GM19035 (cell line): ENCODE measurements around the gene CSRNP3.

Experiments
- ATAC-seq: cut with Tn5 transposase; IDR thresholded peaks from one replicate; pipeline ENCODE4 v1.9.1; 2021; ENCODE audit not compliant: unreplicated experiment

The CSRNP3 gene

DNA sequence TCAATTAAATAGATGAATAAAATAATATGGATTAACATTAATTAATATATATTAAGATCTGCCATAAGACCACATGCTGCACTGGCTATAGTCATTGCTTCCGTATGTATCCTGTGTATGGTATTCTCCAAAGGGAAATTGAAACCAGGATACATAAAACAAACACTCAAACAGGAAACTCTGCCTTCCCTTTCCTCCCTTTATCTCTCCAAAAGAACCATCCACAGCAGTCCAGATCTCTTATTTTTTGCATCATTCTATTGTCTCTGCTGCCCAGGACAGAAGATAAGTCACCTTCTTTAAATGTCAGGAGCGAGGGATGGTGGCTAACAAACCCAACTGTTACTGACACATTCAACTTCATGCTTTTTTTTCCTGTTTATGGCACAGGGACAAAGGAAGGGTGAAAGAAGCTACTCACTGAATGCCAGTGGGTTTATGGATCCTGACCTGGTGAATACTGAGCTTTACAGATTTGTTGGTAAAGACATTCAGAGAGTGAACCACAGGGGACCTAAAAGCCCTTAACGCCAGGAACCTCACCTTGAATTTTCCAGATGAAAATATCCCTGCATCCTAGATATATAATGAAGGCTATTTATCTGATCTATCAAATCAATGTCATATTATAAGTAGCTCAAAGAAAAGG is 67.5 kb downstream of the CSRNP3 start:
- no peak for ATAC-seq

GRCh38 chr2:165539985-165540384 is 70.5 kb downstream of the CSRNP3 start:
- no peak for ATAC-seq

- ATAC-seq = peak; percentile 79
Measured at GRCh38 chr2:165544897-165545296, 75.4 kb downstream of the CSRNP3 start.

DNA sequence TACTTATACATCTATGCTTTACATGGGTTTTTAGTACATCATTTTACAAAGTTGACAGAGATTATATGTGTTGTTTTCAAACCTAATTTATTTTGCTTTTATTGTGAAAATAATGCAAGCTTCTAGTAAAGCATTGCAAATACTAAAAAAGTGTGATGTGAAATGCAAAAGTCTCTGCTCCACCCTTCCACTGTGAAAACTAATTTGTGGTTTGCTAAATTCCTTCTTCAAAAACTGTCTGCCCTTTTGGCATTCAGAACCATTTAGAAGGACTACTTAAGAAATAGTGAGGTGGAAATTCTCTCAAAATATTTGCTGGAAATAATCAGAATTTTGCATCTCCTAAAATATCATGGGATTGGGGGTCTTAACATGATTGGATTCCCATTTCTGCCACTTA is 78.4 kb downstream of the CSRNP3 start:
- ATAC-seq = no peak

- no peak for ATAC-seq
Measured at GRCh38 chr2:165549619-165550018, 80.1 kb downstream of the CSRNP3 start.

GRCh38 chr2:165558832-165559231 is 89.3 kb downstream of the CSRNP3 start:
- ATAC-seq = no peak

DNA sequence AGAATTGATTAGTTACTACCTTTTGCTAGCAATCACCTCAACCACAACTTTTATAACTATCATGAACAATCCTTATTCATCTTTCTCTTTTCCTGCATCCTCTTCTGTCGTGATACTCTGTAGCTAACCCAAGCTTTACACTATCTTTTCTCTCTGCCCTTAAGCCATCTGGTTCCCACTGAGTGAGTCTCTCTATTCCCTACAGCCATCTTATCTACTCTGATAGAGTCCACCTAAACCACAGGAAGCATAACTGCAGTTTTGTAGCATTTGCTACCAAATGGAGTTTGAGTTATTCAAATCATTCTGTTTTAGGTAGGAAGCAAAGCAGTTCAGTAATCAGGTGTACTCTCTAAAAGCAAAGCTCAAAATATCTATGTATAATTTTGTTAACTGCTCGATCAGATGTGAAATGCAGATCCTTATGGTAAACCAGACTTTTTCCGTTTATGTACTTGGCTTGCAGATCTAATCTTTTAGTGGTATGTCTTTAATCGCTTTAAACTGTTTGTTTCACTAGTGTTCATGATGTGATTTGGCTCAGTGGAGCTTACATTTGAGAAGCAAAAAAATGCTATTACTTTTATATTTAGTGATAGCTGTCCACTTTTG is 91.0 kb downstream of the CSRNP3 start:
- no peak for ATAC-seq

DNA sequence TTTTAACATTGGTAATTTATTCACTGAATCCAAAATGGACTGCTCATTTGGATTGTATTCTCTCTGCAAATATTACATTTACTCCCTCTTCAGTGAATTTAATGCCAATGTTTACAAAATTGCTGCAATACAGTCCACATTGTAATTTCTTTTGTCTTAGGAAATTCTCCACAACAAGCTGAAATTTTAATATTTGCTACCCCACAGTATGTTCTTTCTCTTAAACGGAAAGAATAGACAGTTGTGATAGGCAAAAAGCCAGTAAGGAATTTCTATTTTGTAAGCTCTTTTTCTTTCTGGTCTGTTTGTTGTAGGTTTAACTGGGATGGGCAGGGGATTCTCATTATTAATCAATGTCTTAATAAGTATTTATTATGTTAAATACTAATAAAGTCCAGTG is 92.0 kb downstream of the CSRNP3 start:
- ATAC-seq = no peak

GRCh38 chr2:165562233-165562632 is 92.7 kb downstream of the CSRNP3 start:
- ATAC-seq = no peak

GRCh38 chr2:165563468-165564225 is 94.1 kb downstream of the CSRNP3 start:
- ATAC-seq = no peak

DNA sequence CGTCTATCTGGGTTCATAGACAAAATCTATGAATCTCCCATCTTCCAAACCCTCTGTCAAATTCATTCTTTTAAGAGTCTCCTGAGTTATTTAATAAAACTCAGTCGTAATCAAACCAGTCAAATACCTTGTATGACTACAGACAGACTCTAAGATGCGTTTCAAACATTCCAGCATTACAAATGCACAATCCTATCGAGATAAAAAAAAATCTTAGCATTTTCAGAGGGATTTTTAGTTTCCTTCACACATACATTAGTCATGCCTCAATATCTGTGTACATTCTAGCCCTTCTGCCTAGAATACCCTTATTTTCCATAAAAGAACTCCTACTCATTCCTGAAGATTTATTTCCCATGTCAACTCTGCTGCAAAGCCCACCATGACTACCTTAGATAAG is 96.5 kb downstream of the CSRNP3 start:
- ATAC-seq = no peak

- no peak for ATAC-seq
Measured at GRCh38 chr2:165567273-165567672, 97.8 kb downstream of the CSRNP3 start.

- no peak for ATAC-seq
Measured at GRCh38 chr2:165568361-165568760, 98.9 kb downstream of the CSRNP3 start.

- ATAC-seq = no peak
Measured at GRCh38 chr2:165571477-165571876, 102.0 kb downstream of the CSRNP3 start.

DNA sequence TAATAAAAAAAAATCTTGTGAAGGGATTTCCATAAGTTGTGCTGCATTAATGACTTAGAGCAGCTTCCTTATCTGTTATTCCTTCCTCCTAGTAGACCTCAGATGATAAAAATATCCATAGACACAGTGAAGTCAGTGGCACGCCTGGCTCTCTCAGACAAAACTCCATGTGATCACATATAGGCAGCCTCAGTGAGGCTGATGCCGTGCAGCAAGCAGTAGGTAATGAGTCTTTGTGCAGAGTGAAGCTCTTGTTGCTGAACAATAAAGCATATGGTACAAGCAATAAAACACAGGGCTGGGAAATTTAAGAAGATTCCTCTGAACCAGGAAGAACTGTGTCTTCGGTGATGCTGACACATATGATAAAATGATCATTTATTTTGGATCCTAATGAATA is 102.7 kb downstream of the CSRNP3 start:
- no peak for ATAC-seq

DNA sequence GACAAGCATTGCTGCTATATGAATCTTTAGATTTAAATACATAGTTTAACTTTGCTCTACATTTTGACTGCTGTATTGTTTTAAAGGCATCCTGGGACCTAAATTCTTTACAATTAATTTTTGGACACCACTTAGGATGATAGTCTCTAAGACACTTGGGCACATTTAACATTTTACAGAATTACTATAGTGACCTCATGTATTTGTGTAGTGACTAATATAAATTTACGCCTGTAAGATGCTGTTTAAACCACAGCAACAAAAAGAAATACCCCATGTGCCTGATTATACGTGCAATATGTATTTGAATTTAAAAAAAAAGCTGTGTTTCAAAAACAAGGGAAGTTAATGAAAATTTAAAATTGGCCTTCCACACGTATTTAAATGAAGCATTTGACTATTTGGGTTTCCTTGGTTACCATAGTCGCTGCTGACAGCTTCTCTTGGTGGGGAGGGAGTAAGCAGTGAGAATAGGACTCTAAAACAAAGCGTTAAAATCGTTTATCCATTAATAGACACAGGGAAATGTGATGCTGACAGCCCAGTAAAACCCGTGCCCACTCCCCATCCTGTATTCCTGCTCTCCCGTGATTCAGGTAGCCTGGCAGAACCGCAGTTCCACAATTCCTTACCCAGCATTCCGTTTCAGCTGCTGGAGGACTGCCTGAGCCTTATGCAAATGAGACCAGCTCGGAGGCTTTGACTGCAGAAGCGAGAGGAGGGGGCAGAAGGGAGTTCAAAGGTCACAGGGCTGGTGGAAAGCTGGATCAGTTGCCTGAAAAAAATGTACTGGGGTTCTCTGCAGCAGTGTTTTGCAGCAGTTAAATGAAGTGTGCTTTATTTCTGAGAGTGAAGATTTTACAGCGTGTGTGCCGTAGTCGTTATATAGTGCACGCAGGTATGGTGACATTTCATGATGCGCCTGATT is 104.3 kb downstream of the CSRNP3 start:
- no peak for ATAC-seq

DNA sequence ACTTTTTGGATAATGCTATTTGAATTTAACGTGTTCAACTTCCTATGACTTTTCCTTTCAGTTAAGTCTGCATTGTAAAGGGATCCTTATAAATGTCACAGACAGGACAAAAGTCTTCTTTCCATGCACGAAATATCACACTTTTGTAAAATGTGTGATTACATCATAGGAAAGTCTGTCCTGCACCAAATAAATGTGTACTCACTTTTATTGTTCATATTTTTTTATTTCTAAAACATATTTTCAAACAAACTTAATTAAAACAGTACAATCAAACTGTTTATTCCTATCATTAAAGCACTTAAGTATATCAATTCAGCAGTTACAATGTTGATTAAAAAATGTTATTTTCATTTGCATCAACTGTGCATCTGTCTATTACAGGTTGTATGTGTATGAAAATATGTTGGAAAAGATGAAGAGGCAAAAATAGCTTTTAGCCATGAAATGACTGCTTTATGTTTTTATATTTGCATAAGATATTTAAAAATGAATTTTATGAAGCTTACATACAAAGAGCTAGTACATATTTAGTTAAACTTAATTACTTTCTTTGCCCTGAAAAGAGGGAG is 105.6 kb downstream of the CSRNP3 start:
- ATAC-seq = no peak

DNA sequence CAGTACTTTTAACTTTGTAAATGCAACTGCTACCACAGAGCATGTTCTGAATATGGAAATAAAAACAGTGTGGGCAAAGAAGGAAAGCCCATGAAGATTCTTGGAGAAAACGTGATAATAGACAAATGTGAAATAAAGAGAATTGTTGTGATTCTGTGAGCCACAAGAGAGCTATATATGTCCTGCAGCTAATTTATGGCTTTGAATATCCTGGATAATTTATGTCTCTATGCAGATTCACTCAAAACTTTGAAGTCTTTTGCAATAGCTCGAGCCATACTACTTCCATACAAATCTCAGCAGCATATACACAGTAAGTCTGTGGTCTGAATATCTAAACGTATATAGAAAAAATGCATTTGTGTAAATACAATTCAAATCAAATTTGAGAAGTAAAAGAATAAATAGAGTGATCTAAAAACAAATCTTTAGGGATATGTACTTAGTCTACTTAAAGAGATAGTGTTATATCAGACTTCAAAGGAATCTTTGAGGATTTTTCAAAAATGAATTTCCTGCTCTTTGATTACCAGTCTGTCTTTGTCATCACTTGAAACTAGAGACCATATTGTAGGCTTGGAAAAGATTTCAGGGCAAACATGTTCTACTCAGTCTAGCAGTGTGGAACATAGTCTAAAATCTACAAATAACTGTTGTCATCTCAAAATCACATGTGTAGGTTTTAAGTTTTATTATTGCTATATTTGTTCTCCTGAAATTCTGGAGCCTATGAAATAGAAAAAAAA is 107.1 kb downstream of the CSRNP3 start:
- no peak for ATAC-seq

DNA sequence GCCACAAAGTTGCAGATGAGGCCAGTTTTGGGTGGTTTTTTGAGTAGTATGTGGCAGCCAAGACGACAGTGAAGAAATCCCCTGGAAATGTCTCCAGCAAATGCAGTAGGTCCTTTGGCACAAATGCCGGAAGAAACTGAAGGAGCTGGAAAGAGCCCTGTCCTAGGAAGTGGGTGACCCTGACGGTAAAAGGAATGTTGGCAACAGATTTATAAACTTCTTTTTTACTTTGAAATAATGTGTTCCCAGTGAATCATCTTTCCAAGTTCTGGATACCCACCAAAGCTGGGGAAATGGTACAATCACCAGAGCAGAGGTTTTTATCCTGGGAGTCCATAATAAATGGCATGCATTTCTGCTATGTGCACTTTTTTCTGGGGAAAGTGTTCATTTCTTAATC is 112.9 kb downstream of the CSRNP3 start:
- no peak for ATAC-seq

GRCh38 chr2:165582863-165583506 is 113.5 kb downstream of the CSRNP3 start:
- no peak for ATAC-seq
